ENCODE results near the gene PTPRN2.

- TF ChIP-seq CTCF (conservative IDR thresholded peaks at IDR 0.05 in 1 of 2, IDR thresholded peaks at IDR 0.05 in 1 of 2; ENCODE audit: low read depth in 1 of 2, low read length in 2 of 2), result no peak
- no peak for TF ChIP-seq EZH2 (IDR thresholded peaks at IDR 0.05; ENCODE audit: low read length, missing control alignments)
These were observed 763.4 kb downstream of the PTPRN2 start for GRCh38 chr7:157824011-157824818.

All from fibroblast of lung (primary cell).